HepG2 (cell line): ENCODE data around the gene ABRACL. TPM values are rescaled to one million over a fixed set of nuclear protein-coding genes. Genes with fewer than 3 reads are reported as not detected.
A peak's percentile ranks its signal among the peaks of the same experiment; 100 is the strongest.

Experiments
- CREBL2 ChIP-seq: sonication (generic); formaldehyde crosslinking; IDR thresholded peaks from 2 replicates; pipeline ENCODE4 v1.8.1; 2023; ENCODE audit warnings: missing genetic modification reagents, mild to moderate bottlenecking, borderline replicate concordance
- IRX3 ChIP-seq: sonication (generic); formaldehyde crosslinking; IDR thresholded peaks from 2 replicates; pipeline ENCODE4 v1.8.1; 2023; ENCODE audit warnings: mild to moderate bottlenecking, low read depth, missing genetic modification reagents, borderline replicate concordance
- KLF6 ChIP-seq: IDR thresholded peaks from 2 replicates; pipeline ENCODE4 v1.8.0; 2016; ENCODE audit warnings: missing biosample characterization, missing genetic modification reagents
- MYNN ChIP-seq: sonication (generic); formaldehyde crosslinking; IDR thresholded peaks from 2 replicates; pipeline ENCODE4 v1.4.0; 2020; ENCODE audit warnings: mild to moderate bottlenecking, low read depth, missing genetic modification reagents
- NCOR1 ChIP-seq: fragments of 200-600 bp; sonication (generic); IDR thresholded peaks from 2 replicates; pipeline ENCODE4 v1.7.0; 2017; ENCODE audit warnings: antibody characterized with exemption, low read length, borderline replicate concordance
- NFKBIZ ChIP-seq: IDR thresholded peaks from 2 replicates; pipeline ENCODE4 v1.6.1; 2018; ENCODE audit warnings: missing genetic modification reagents, missing compliant biosample characterization
- NPAS2 ChIP-seq: sonication (generic); formaldehyde crosslinking; IDR thresholded peaks from 2 replicates; pipeline ENCODE4 v1.8.0; 2022; ENCODE audit warnings: mild to moderate bottlenecking, missing genetic modification reagents, borderline replicate concordance
- ONECUT2 ChIP-seq: sonication (generic); formaldehyde crosslinking; IDR thresholded peaks from 2 replicates; pipeline ENCODE4 v1.4.0; 2020; ENCODE audit warnings: missing genetic modification reagents
- REL ChIP-seq: sonication (generic); formaldehyde crosslinking; conservative IDR thresholded peaks from 2 replicates; pipeline ENCODE4 v1.8.0; 2022; ENCODE audit warnings: mild to moderate bottlenecking, missing genetic modification reagents, moderate library complexity
- RNF2 ChIP-seq: fragments of 450-650 bp; conservative IDR thresholded peaks from 2 replicates; pipeline ENCODE4 v1.6.1; 2016; ENCODE audit warnings: low read depth
- SP4 ChIP-seq: sonication (generic); formaldehyde crosslinking; IDR thresholded peaks from 2 replicates; pipeline ENCODE4 v1.8.1; 2023; ENCODE audit warnings: mild to moderate bottlenecking, missing genetic modification reagents
- TOE1 ChIP-seq: sonication (generic); formaldehyde crosslinking; IDR thresholded peaks from 2 replicates; pipeline ENCODE4 v1.4.0; 2020; ENCODE audit warnings: mild to moderate bottlenecking, missing genetic modification reagents
- ZBTB20 ChIP-seq: sonication (generic); formaldehyde crosslinking; IDR thresholded peaks from 2 replicates; pipeline ENCODE4 v1.8.1; 2023; ENCODE audit warnings: missing genetic modification reagents, low read depth, mild to moderate bottlenecking, borderline replicate concordance
- ZBTB38 ChIP-seq: sonication (generic); formaldehyde crosslinking; IDR thresholded peaks from 2 replicates; pipeline ENCODE4 v1.5.1; 2020; ENCODE audit warnings: mild to moderate bottlenecking, missing genetic modification reagents
- ZNF24 ChIP-seq: fragments of 450-650 bp; IDR thresholded peaks from 2 replicates; pipeline ENCODE4 v1.6.1; 2017; ENCODE audit warnings: antibody characterized with exemption, mild to moderate bottlenecking
- ZNF431 ChIP-seq: sonication (generic); formaldehyde crosslinking; IDR thresholded peaks from 2 replicates; pipeline ENCODE4 v1.9.0; 2022; ENCODE audit warnings: missing genetic modification reagents, low read depth, mild to moderate bottlenecking, borderline replicate concordance
- ZNF496 ChIP-seq: sonication (generic); formaldehyde crosslinking; IDR thresholded peaks from 2 replicates; pipeline ENCODE4 v1.8.1; 2023; ENCODE audit warnings: mild to moderate bottlenecking, moderate library complexity, missing genetic modification reagents; ENCODE audit not compliant: insufficient replicate concordance
- ZNF570 ChIP-seq: sonication (generic); formaldehyde crosslinking; IDR thresholded peaks from 2 replicates; pipeline ENCODE4 v1.4.0; 2020; ENCODE audit warnings: mild to moderate bottlenecking, missing genetic modification reagents, borderline replicate concordance
- ZNF598 ChIP-seq: sonication (generic); formaldehyde crosslinking; IDR thresholded peaks from 2 replicates; pipeline ENCODE4 v1.5.1; 2020; ENCODE audit warnings: mild to moderate bottlenecking, missing genetic modification reagents, borderline replicate concordance
- ZNF672 ChIP-seq: sonication (generic); formaldehyde crosslinking; IDR thresholded peaks from 2 replicates; pipeline ENCODE4 v1.8.1; 2022; ENCODE audit warnings: missing genetic modification reagents
- ZNF691 ChIP-seq: sonication (generic); formaldehyde crosslinking; IDR thresholded peaks from 2 replicates; pipeline ENCODE4 v1.4.0; 2020; ENCODE audit warnings: missing genetic modification reagents, low read depth, mild to moderate bottlenecking, borderline replicate concordance
- polyA plus RNA-seq, 8 experiments: library from polyadenylated mRNA; depleted of rRNA in 3 of 8; stranded (reverse) in 7 of 8; unstranded in 1 of 8; fragments of >200 nt; fragmentation: Illumina TruSeq in 4 of 8; extraction: Trizol in 4 of 8; gene quantifications; 2 replicates each; pipeline versions ENCODE4 v1.2.1 to v1.2.3, GENCODE V29; 2011 to 2016; ENCODE audit warnings: low read depth in 4 of 8, missing spikeins in 1 of 8, mixed read lengths in 1 of 8; ENCODE audit not compliant: insufficient read depth in 1 of 8
- total RNA-seq, 5 experiments: library from RNA; depleted of rRNA; stranded (reverse); fragments of >200 nt; fragmentation: Illumina TruSeq; extraction: Trizol; gene quantifications; 2 replicates each; pipeline ENCODE4 v1.2.3, GENCODE V29; 2016; ENCODE audit warnings: low read depth in 1 of 5
- TF ChIP-seq, protein P1 (sequence below): sonication (generic); formaldehyde crosslinking; IDR thresholded peaks from 2 replicates; pipeline ENCODE4 v1.5.0; 2020; ENCODE audit warnings: missing genetic modification reagents
- TF ChIP-seq, protein P2 (sequence below): IDR thresholded peaks from 2 replicates; pipeline ENCODE4 v1.6.1; 2018; ENCODE audit warnings: missing genetic modification reagents, mild to moderate bottlenecking, missing compliant biosample characterization
- TF ChIP-seq, protein P3 (sequence below): sonication (generic); formaldehyde crosslinking; IDR thresholded peaks from 2 replicates; pipeline ENCODE4 v1.8.0; 2022; ENCODE audit warnings: low read depth, missing genetic modification reagents

The ABRACL gene
- total and polyA plus RNA-seq, 2 of the 13 experiments (the other 11 are each of a cell fraction or from before 2014, with no cell fraction given), result 1.4 to 5.4 TPM

- TF ChIP-seq MYNN (peak; percentile 86), CREBL2 (no peak), KLF6 (CRISPR knock-in tag) (0 out of 2 replicates have a peak, but pooled peaks have one; percentile 79), REL (CRISPR knock-in tag) (no peak; the same call in 1 of the 2 replicates), ZNF570 (no peak), ZNF496 (CRISPR knock-in tag) (no peak), ZBTB38 (CRISPR knock-in tag) (0 out of 2 replicates have a peak, but pooled peaks have one; percentile 23), NPAS2 (CRISPR knock-in tag) (no peak), RNF2 (peak; percentile 42; the same call in 1 of the 2 replicates), IRX3 (CRISPR knock-in tag) (no peak), ZBTB20 (CRISPR knock-in tag) (peak; percentile 70), ONECUT2 (CRISPR knock-in tag) (peak; percentile 41; the same call in 1 of the 2 replicates), NCOR1 (no peak), ZNF691 (CRISPR knock-in tag) (0 out of 2 replicates have a peak, but pooled peaks have one; percentile 37), SP4 (peak; percentile 81; the same call in 1 of the 2 replicates), ZNF431 (CRISPR knock-in tag) (peak; percentile 50; the same call in 1 of the 2 replicates), ZNF24 (0 out of 2 replicates have a peak, but pooled peaks have one; percentile 9), ZNF672 (CRISPR knock-in tag) (no peak; the same call in 1 of the 2 replicates), TOE1 (0 out of 2 replicates have a peak, but pooled peaks have one; percentile 53), NFKBIZ (CRISPR knock-in tag) (peak; percentile 55; the same call in 1 of the 2 replicates), ZNF598 (peak; percentile 56; the same call in 1 of the 2 replicates)
- TF ChIP-seq, protein P1, sequence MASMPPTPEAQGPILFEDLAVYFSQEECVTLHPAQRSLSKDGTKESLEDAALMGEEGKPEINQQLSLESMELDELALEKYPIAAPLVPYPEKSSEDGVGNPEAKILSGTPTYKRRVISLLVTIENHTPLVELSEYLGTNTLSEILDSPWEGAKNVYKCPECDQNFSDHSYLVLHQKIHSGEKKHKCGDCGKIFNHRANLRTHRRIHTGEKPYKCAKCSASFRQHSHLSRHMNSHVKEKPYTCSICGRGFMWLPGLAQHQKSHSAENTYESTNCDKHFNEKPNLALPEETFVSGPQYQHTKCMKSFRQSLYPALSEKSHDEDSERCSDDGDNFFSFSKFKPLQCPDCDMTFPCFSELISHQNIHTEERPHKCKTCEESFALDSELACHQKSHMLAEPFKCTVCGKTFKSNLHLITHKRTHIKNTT (CRISPR knock-in tag), result no peak
- TF ChIP-seq, protein P2, sequence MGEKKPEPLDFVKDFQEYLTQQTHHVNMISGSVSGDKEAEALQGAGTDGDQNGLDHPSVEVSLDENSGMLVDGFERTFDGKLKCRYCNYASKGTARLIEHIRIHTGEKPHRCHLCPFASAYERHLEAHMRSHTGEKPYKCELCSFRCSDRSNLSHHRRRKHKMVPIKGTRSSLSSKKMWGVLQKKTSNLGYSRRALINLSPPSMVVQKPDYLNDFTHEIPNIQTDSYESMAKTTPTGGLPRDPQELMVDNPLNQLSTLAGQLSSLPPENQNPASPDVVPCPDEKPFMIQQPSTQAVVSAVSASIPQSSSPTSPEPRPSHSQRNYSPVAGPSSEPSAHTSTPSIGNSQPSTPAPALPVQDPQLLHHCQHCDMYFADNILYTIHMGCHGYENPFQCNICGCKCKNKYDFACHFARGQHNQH (CRISPR knock-in tag), result peak; percentile 89
- TF ChIP-seq, protein P3, sequence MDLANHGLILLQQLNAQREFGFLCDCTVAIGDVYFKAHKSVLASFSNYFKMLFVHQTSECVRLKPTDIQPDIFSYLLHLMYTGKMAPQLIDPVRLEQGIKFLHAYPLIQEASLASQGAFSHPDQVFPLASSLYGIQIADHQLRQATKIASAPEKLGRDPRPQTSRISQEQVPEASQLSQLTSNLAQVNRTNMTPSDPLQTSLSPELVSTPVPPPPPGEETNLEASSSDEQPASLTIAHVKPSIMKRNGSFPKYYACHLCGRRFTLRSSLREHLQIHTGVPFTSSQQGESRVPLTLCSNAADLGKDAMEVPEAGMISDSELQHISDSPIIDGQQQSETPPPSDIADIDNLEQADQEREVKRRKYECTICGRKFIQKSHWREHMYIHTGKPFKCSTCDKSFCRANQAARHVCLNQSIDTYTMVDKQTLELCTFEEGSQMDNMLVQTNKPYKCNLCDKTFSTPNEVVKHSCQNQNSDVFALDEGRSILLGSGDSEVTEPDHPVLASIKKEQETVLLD (CRISPR knock-in tag), result peak; percentile 50; the same call in 1 of the 2 replicates
These were observed 40.7 kb upstream of the ABRACL start, which contains the start of gene REPS1 (continued) for GRCh38 chr6:138987643-138988468.
